Activated naive CD8-positive, alpha-beta T cell treated with anti-CD3 and anti-CD28 coated beads, Interleukin-2, amount 10 ng/mL, durations not matched to agents 7 days and 5 days (primary cell): ENCODE data around the gene OR51A4. TPM values are rescaled to one million over a fixed set of nuclear protein-coding genes. Genes with fewer than 3 reads are reported as not detected.

Experiments
- ATAC-seq: fragments of 150-1000 bp; cut with Tn5 transposase; one replicate; pipeline ENCODE4 v1.10.0; 2021; ENCODE audit warnings: low read depth, moderate library complexity
- POLR2A ChIA-PET: fragments of 350-600 bp; sonication (Branson Sonifier 250); formaldehyde crosslinking; loops from one replicate; lab custom pipeline; 2021; ENCODE audit warnings: antibody characterized with exemption; lab: Charles Lee
- DNase-seq: peaks from one replicate; pipeline ENCODE4 v3.0.0; 2021
- H3K27ac Mint-ChIP-seq: one replicate; pipeline ENCODE4 v1.8.0; 2022; ENCODE audit warnings: mild to moderate bottlenecking, mixed read lengths
- H3K27me3 Mint-ChIP-seq: one replicate; pipeline ENCODE4 v1.8.0; 2022; ENCODE audit warnings: mild to moderate bottlenecking, moderate library complexity, mixed read lengths
- H3K36me3 Mint-ChIP-seq: one replicate; pipeline ENCODE4 v1.8.0; 2021; ENCODE audit warnings: mild to moderate bottlenecking, mixed read lengths
- H3K4me1 Mint-ChIP-seq: one replicate; pipeline ENCODE4 v1.8.0; 2021; ENCODE audit warnings: mixed read lengths
- H3K4me3 Mint-ChIP-seq: one replicate; pipeline ENCODE4 v1.8.0; 2022; ENCODE audit warnings: mild to moderate bottlenecking, moderate library complexity, mixed read lengths
- H3K9me3 Mint-ChIP-seq: one replicate; pipeline ENCODE4 v1.8.0; 2021; ENCODE audit warnings: mixed read lengths
- total RNA-seq, 2 experiments: library from RNA; stranded (reverse); gene quantifications; one replicate each; pipeline ENCODE4 v1.2.3, GENCODE V29; 2021

The OR51A4 gene
- total RNA-seq, 2 experiments from 2014 or later = not detected

DNA sequence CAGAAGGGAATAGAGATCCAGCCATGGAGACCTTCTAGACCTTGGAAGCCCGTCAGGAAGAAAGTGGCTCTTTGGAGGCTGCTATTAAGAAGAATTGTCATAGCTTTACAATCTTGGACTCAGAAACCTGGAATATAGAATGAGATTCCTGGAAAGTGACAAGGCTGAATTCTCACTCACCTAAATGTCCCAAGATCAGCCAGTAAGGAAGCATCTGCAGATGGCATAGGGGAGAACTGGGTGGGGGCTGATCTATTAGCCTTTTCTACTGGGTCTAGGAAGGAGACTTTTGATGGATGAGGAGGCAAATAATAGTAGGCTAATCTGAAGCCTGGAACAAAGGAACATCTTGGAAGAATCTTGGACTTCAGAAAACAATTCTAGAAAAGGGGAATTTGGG, 23.2 kb downstream of the OR51A4 start, which contains the start of gene OR51G1:
TSS of gene OR51G1 (minus strand) at position 101 of the 400 bp plus-strand sequence. CDS start at position 101, 0 bp downstream.
- Mint-ChIP-seq H3K4me1 (no peaks in the 10 kb centered on the region), H3K4me3 (no peak within 1 kb of the TSS), H3K9me3 (peaks cover 1% of the 10 kb centered on the region), H3K27me3 (no peaks in the 10 kb centered on the region), H3K36me3 (no peaks in the 10 kb centered on the region), H3K27ac (no peak within 1 kb of the TSS)
- POLR2A ChIA-PET = no interaction called here
- no peak for ATAC-seq
- DNase-seq = no peak

DNA sequence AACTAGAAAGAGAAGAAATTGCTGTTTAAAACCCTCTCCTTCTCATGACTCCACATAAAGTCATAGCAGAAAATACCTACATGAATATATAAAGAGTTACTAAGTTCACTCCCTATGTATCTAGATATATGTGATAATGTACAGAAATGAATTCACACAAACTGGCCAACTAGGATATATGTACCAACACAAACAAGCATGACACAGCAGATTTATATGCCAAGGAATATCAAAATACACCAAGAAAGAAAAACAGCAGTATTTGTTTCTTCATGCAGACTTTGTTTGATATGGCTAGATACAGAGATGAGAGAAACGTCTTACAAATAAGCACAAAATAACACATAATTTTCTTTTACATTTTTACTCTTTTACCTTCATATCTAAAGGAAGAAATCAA, 25.1 kb downstream of the OR51A4 start:
- no peaks in the 10 kb centered on the region for H3K9me3 Mint-ChIP-seq
- H3K27me3 Mint-ChIP-seq = no peaks in the 10 kb centered on the region
- no peak for DNase-seq
- no peaks in the 10 kb centered on the region for H3K4me1 Mint-ChIP-seq
- no peak overlapping the region for H3K4me3 Mint-ChIP-seq
- POLR2A ChIA-PET = no interaction called here
- no peak for ATAC-seq
- H3K36me3 Mint-ChIP-seq = no peaks in the 10 kb centered on the region
- no peak overlapping the region for H3K27ac Mint-ChIP-seq

DNA sequence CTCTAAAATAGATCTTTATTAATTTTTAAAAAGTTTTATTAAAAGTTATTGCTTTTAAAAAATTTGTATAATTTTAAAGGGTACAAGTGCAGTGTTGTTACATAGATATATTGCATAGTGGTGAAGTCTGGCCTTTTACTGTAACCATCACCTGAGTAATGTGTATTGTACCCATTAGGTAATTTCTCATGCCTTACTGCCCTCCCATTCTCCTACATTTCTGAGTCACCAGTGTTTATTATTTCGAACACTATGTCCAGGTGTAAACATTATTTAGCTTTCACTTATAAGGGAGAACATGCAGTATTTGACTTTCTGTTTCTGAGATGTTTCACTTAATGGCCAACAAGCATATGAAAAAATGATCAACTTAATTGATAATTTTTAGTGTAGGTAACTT, 25.6 kb downstream of the OR51A4 start:
- H3K36me3 Mint-ChIP-seq = no peaks in the 10 kb centered on the region
- H3K27me3 Mint-ChIP-seq = no peaks in the 10 kb centered on the region
- no peak overlapping the region for H3K4me3 Mint-ChIP-seq
- no peak overlapping the region for H3K27ac Mint-ChIP-seq
- H3K4me1 Mint-ChIP-seq = no peaks in the 10 kb centered on the region
- no peak for ATAC-seq
- no peaks in the 10 kb centered on the region for H3K9me3 Mint-ChIP-seq
- DNase-seq = no peak
- POLR2A ChIA-PET = no interaction called here

DNA sequence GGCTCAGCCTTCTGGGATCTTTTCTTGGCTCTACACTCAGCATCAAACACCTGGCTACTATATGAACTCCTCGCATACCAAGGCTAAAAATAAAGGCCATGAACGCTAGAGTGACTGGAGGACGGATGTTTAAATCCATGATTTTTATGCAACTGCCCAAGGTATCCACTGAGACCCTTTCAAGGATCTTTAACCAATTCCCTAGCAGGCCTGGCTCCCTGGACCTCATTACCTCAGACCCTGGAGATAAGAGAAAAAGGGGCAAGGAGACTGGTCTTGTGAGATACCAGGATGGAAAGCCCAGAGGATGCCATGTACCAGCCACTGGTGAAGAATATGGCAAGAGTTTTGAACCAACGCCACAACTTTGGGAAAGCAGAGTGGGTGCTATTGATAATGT, 28.2 kb downstream of the OR51A4 start, which contains the start of gene OR51G2:
TSS of gene OR51G2 (minus strand) at position 101 of the 400 bp plus-strand sequence. CDS start 3,687 bp downstream, outside the sequence.
- Mint-ChIP-seq H3K36me3 (no peaks in the 10 kb centered on the region), H3K9me3 (no peaks in the 10 kb centered on the region), H3K27me3 (no peaks in the 10 kb centered on the region), H3K4me1 (no peaks in the 10 kb centered on the region), H3K27ac (no peak within 1 kb of the TSS), H3K4me3 (no peak within 1 kb of the TSS)
- POLR2A ChIA-PET = no interaction called here
- DNase-seq (no peak), ATAC-seq (no peak)

DNA sequence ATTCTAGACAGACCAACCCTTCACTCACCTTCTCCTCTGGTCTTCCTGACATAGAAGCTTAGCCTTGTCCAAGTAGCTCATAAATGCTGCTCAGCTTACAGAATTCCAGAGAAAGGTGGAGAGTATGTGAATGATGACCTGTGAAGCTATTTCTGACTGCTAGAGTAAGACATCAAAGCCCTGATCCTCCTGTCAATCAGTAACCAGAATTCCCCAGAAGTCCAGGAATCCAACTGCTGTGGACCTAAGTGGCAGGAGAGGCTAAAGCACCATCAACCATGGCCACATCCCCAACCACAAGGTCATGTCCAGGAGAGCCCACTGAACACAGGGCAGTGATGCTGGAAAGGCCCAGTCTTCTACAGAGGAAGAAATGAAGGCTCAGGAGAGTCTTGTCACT, 30.8 kb downstream of the OR51A4 start:
- H3K27ac Mint-ChIP-seq = no peak overlapping the region
- H3K4me1 Mint-ChIP-seq = no peaks in the 10 kb centered on the region
- ATAC-seq (no peak), DNase-seq (no peak)
- H3K36me3 Mint-ChIP-seq = no peaks in the 10 kb centered on the region
- POLR2A ChIA-PET = no interaction called here
- no peak overlapping the region for H3K4me3 Mint-ChIP-seq
- no peaks in the 10 kb centered on the region for H3K27me3 Mint-ChIP-seq
- H3K9me3 Mint-ChIP-seq = no peaks in the 10 kb centered on the region

DNA sequence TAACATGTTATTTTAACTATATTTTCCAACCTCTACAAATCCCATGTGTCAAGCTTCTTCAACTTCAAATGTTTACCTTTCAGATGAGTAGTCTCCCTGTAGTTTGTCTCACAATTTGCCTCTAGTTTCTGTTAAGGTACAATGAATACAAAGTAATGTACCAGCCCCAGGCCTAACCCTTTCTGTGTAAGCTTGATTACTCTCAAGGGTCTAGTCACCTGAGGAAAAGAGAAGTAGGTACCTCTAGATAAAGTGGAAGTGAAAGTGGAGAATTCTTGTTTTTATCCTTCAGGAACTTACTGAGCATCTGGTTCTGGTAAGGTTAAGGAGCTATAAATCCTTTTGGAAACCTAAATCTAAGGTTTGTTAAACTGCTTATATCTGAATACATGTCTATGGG, 43.9 kb downstream of the OR51A4 start, which contains the start of gene OR51A7:
TSS of gene OR51A7 (plus strand) at position 300 of the 400 bp plus-strand sequence. CDS start 3,587 bp downstream, outside the sequence.
- ATAC-seq (no peak), DNase-seq (no peak)
- H3K4me3 Mint-ChIP-seq = no peak within 1 kb of the TSS
- no peaks in the 10 kb centered on the region for H3K4me1 Mint-ChIP-seq
- H3K9me3 Mint-ChIP-seq = no peaks in the 10 kb centered on the region
- no peak within 1 kb of the TSS for H3K27ac Mint-ChIP-seq
- POLR2A ChIA-PET = no interaction called here
- no peaks in the 10 kb centered on the region for H3K27me3 Mint-ChIP-seq
- no peaks in the 10 kb centered on the region for H3K36me3 Mint-ChIP-seq

Other genes starting within 250 kb of the OR51A4 start
- gene OR51E2, start 249.8 kb downstream of the OR51A4 start, total RNA-seq = not detected
- not detected for gene MMP26, start 242.8 kb downstream of the OR51A4 start, total RNA-seq
- gene OR51F1, start 177.7 kb downstream of the OR51A4 start, total RNA-seq = not detected
- gene OR52R1, start 143.2 kb downstream of the OR51A4 start, total RNA-seq = not detected
- gene OR51F2, start 126.3 kb downstream of the OR51A4 start, total RNA-seq = not detected
- not detected for gene OR51S1, start 98.4 kb downstream of the OR51A4 start, total RNA-seq
- not detected for gene OR51T1, start 65.7 kb downstream of the OR51A4 start, total RNA-seq
- not detected for gene OR51A7, start 43.8 kb downstream of the OR51A4 start, total RNA-seq
- not detected for gene OR51G2, start 28.3 kb downstream of the OR51A4 start, total RNA-seq
- gene OR51G1, start 23.3 kb downstream of the OR51A4 start, total RNA-seq = not detected
- not detected for gene OR51A2, start 8.1 kb upstream of the OR51A4 start, total RNA-seq
- gene OR51L1, start 47.2 kb upstream of the OR51A4 start, total RNA-seq = not detected
- gene OR52J3, start 98.9 kb upstream of the OR51A4 start, total RNA-seq = not detected
- not detected for gene OR52E2, start 112.0 kb upstream of the OR51A4 start, total RNA-seq
- gene OR52E1, start 122.0 kb upstream of the OR51A4 start, total RNA-seq = not detected
- not detected for gene OR52A5, start 190.8 kb upstream of the OR51A4 start, total RNA-seq
- gene OR52A1, start 207.2 kb upstream of the OR51A4 start, total RNA-seq = not detected